Ascending aorta (tissue), 2 donors: Measurements from ENCODE around the gene GYPA. TPM values are rescaled to one million over a fixed set of nuclear protein-coding genes. Genes with fewer than 3 reads are reported as not detected.
"Not testable (repeated sequence)": the region's sequence is repeated elsewhere in the genome, so short reads cannot be mapped to it uniquely, and the experiment has no call there.

ENCODE experiments used
- DNase-seq, 2 donors: peaks; one replicate each; pipeline ENCODE4 v3.0.0-alpha.2; 2019; ENCODE audit warnings: low spot score in 2 of 2
- H3K27ac ChIP-seq, 2 donors: fragments of 200-600 bp; sonication (generic); one replicate each; pipeline ENCODE4 v1.5.1; 2016 to 2017; ENCODE audit warnings: mild to moderate bottlenecking in 1 of 2
- H3K27me3 ChIP-seq: fragments of 200-600 bp; sonication (generic); one replicate; pipeline ENCODE4 v1.5.1; 2017
- H3K36me3 ChIP-seq, 2 donors: fragments of 200-600 bp; sonication (generic); one replicate each; pipeline ENCODE4 v1.5.1; 2016
- H3K4me1 ChIP-seq, 2 donors: fragments of 200-600 bp; sonication (generic); one replicate each; pipeline ENCODE4 v1.5.1; 2016 to 2017; ENCODE audit warnings: mild to moderate bottlenecking in 1 of 2
- H3K4me3 ChIP-seq, 2 donors: fragments of 200-600 bp; sonication (generic); one replicate each; pipeline ENCODE4 v1.5.1; 2016 to 2017; ENCODE audit warnings: mild to moderate bottlenecking in 1 of 2
- H3K9me3 ChIP-seq, 2 donors: fragments of 200-600 bp; sonication (generic); one replicate each; pipeline ENCODE4 v1.5.1; 2016
- CTCF ChIP-seq, 3 experiments: fragments of 200-600 bp in 2 of 3; fragments of 450-650 bp in 1 of 3; sonication (generic) in 2 of 3; IDR thresholded peaks; one replicate each; pipeline ENCODE4 v1.5.1; 2016 to 2019; ENCODE audit warnings: antibody characterized with exemption in 3 of 3, mild to moderate bottlenecking in 1 of 3, moderate library complexity in 1 of 3
- intact Hi-C: fragments of 100-400 bp; cut with DNase I; formaldehyde crosslinking; loops from one replicate; pipeline ENCODE4 v1.15.1; 2023
- total RNA-seq: library from RNA; depleted of rRNA; stranded (reverse); fragments of >200 nt; gene quantifications from one replicate; pipeline ENCODE4 v1.1.0, GENCODE V29; 2016

The GYPA gene
- total RNA-seq, 1 donor from 2014 or later = not detected

- H3K36me3 ChIP-seq, H3K4me1 ChIP-seq, H3K27me3 ChIP-seq, H3K9me3 ChIP-seq, H3K4me3 ChIP-seq, intact Hi-C loops, DNase-seq, H3K27ac ChIP-seq: not testable (repeated sequence)
Measured at GRCh38 chr4:144129336-144129875, 11.1 kb downstream of the GYPA start.

- DNase-seq, H3K4me3 ChIP-seq, H3K27ac ChIP-seq, H3K4me1 ChIP-seq, H3K27me3 ChIP-seq, H3K36me3 ChIP-seq, H3K9me3 ChIP-seq, intact Hi-C loops: not testable (repeated sequence)
Measured at GRCh38 chr4:144128709-144129320, 11.7 kb downstream of the GYPA start.

- DNase-seq, H3K4me3 ChIP-seq, H3K27ac ChIP-seq, H3K9me3 ChIP-seq, H3K27me3 ChIP-seq, H3K36me3 ChIP-seq, intact Hi-C loops, H3K4me1 ChIP-seq: not testable (repeated sequence)
Measured at GRCh38 chr4:144125109-144125508, 15.4 kb downstream of the GYPA start.

- H3K27me3 ChIP-seq, H3K27ac ChIP-seq, intact Hi-C loops, H3K36me3 ChIP-seq, H3K4me3 ChIP-seq, DNase-seq, H3K4me1 ChIP-seq, H3K9me3 ChIP-seq: not testable (repeated sequence)
Measured at GRCh38 chr4:144123982-144124635, 16.4 kb downstream of the GYPA start.

- intact Hi-C loops, H3K4me1 ChIP-seq: not testable (repeated sequence)
Measured at GRCh38 chr4:144123269-144123668, 17.2 kb downstream of the GYPA start.

GRCh38 chr4:144119752-144120151 lies 20.8 kb downstream of the GYPA start:
- H3K4me1 ChIP-seq, H3K27ac ChIP-seq, H3K36me3 ChIP-seq, intact Hi-C loops, H3K4me3 ChIP-seq, H3K27me3 ChIP-seq, DNase-seq, H3K9me3 ChIP-seq: not testable (repeated sequence)

More at GRCh38 chr4:144123269-144123668, 17.2 kb downstream of the GYPA start:
- H3K27ac ChIP-seq, H3K27me3 ChIP-seq, H3K4me3 ChIP-seq, DNase-seq, H3K36me3 ChIP-seq, H3K9me3 ChIP-seq: not testable (repeated sequence)

- no peak for TF ChIP-seq CTCF (IDR thresholded peaks at IDR 0.05)
- H3K27ac ChIP-seq = no peak overlapping the region
- no peak overlapping the region for H3K4me3 ChIP-seq
- H3K27me3 ChIP-seq = no peaks in the 10 kb centered on the region
- intact Hi-C loops = no loop called here
- no peaks in the 10 kb centered on the region for H3K9me3 ChIP-seq
- no peak for DNase-seq
- no peaks in the 10 kb centered on the region for H3K4me1 ChIP-seq
- H3K36me3 ChIP-seq = no peaks in the 10 kb centered on the region
Measured at GRCh38 chr4:144115519-144115918, 25.0 kb downstream of the GYPA start.

GRCh38 chr4:144113546-144113945 lies 27.0 kb downstream of the GYPA start:
- intact Hi-C loops = no loop called here
- Histone ChIP-seq H3K4me3 (no peak overlapping the region), H3K9me3 (no peaks in the 10 kb centered on the region), H3K27me3 (no peaks in the 10 kb centered on the region), H3K36me3 (no peaks in the 10 kb centered on the region), H3K4me1 (no peaks in the 10 kb centered on the region), H3K27ac (no peak overlapping the region)
- DNase-seq = no peak
- TF ChIP-seq CTCF (IDR thresholded peaks at IDR 0.05) = no peak
